Measurements from ENCODE around the gene CHSY3.

The CHSY3 gene

DNA sequence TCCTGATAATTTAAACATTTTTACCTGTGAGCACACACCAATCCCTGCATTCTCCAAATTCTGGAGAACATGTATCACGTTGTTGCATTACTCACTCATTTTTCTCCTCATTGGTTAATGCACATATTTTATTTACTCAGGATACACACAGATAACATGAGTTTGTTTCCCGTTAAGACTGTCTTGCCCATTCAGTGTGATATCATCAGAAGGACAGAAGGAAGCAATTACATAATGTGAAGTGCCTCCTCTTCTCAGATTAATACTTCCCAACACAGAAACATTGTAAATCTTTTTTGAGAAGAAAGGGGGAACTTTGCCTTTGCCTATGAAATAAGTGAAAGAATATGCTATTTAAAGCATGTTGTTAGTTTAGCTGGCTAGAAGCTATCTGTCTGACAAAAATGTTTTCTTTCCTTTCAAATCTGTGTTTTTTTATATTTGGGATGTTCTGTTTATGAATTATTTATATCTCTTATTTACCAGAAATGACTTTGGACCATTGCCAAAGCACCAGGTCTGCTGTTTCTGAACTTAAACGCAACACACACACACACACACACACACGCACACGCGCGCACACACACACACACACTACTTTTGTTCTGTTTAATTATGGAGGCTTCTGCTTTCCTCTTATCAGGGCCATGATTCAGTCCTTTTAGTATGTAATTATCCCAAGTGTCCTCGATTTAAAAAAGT, 186.5 kb downstream of the CHSY3 start:
- Histone ChIP-seq H3K9me2 (ENCODE audit: low read depth, low read length) (no peaks in the 10 kb centered on the region), H3K9me3 (ENCODE audit: low read length) (no peaks in the 10 kb centered on the region), H3F3A (ENCODE audit: insufficient read depth, low read length) (no peaks in the 10 kb centered on the region), H3K4me1 (ENCODE audit: insufficient read depth, low read length, severe bottlenecking) (no peaks in the 10 kb centered on the region), H3K9ac (ENCODE audit: low read length) (no peak overlapping the region), H3K79me2 (ENCODE audit: insufficient read depth, low read length) (no peaks in the 10 kb centered on the region), H3K36me3 (ENCODE audit: insufficient read depth, low read length) (no peaks in the 10 kb centered on the region), H3K27ac (ENCODE audit: low read depth, low read length, poor library complexity, severe bottlenecking) (no peak overlapping the region), H2AFZ (ENCODE audit: low read length) (no peak overlapping the region), H4K20me1 (ENCODE audit: insufficient read depth, low read length) (no peaks in the 10 kb centered on the region), H3K4me3 (ENCODE audit: low read depth, low read length, poor library complexity, severe bottlenecking) (no peak overlapping the region), H3K27me3 (ENCODE audit: insufficient read depth, low read length) (no peaks in the 10 kb centered on the region), H3K4me2 (ENCODE audit: low read length) (no peak overlapping the region)
- no peak for TF ChIP-seq EZH2 (IDR thresholded peaks at IDR 0.05; ENCODE audit: borderline replicate concordance, low read length)

DNA sequence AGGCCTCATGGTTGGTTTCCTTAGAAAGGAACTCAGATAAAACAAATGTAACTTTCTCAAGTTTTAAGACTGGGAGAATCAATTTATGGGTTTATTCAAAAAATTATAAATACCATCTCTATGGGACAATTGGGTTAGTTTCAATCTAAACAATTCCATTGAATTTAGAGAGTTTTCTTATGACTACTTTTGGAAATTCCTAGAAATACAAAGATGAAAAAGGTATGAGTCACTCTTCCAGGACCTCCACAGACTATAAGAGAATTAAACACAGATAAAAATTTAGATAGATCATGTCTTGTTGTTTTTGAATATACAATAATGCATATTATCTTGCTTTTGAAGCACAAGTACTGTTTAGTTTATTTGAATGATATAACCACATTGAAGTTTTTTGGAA, 188.7 kb downstream of the CHSY3 start:
- no peak for TF ChIP-seq EZH2 (IDR thresholded peaks at IDR 0.05; ENCODE audit: borderline replicate concordance, low read length)
- TF ChIP-seq CTCF (IDR thresholded peaks at IDR 0.05; ENCODE audit: low read length) = no peak
- no peak overlapping the region for H3K4me2 ChIP-seq (ENCODE audit: low read length)
- H3K27me3 ChIP-seq (ENCODE audit: insufficient read depth, low read length) = no peaks in the 10 kb centered on the region
- H3K36me3 ChIP-seq (ENCODE audit: insufficient read depth, low read length) = no peaks in the 10 kb centered on the region
- no peaks in the 10 kb centered on the region for H4K20me1 ChIP-seq (ENCODE audit: insufficient read depth, low read length)
- H2AFZ ChIP-seq (ENCODE audit: low read length) = no peak overlapping the region
- H3K9me2 ChIP-seq (ENCODE audit: low read depth, low read length) = no peaks in the 10 kb centered on the region
- no peaks in the 10 kb centered on the region for H3F3A ChIP-seq (ENCODE audit: insufficient read depth, low read length)
- H3K4me3 ChIP-seq (ENCODE audit: low read depth, low read length, poor library complexity, severe bottlenecking) = no peak overlapping the region
- H3K9me3 ChIP-seq (ENCODE audit: low read length) = no peaks in the 10 kb centered on the region
- H3K79me2 ChIP-seq (ENCODE audit: insufficient read depth, low read length) = no peaks in the 10 kb centered on the region
- no peak overlapping the region for H3K27ac ChIP-seq (ENCODE audit: low read depth, low read length, poor library complexity, severe bottlenecking)
- H3K4me1 ChIP-seq (ENCODE audit: insufficient read depth, low read length, severe bottlenecking) = no peaks in the 10 kb centered on the region
- no peak overlapping the region for H3K9ac ChIP-seq (ENCODE audit: low read length)

GRCh38 chr5:130096483-130096882, 192.2 kb downstream of the CHSY3 start:
- Histone ChIP-seq H3K27me3 (ENCODE audit: insufficient read depth, low read length) (no peaks in the 10 kb centered on the region), H3K4me1 (ENCODE audit: insufficient read depth, low read length, severe bottlenecking) (no peaks in the 10 kb centered on the region), H3K9me2 (ENCODE audit: low read depth, low read length) (no peaks in the 10 kb centered on the region), H3K36me3 (ENCODE audit: insufficient read depth, low read length) (no peaks in the 10 kb centered on the region), H3K4me3 (ENCODE audit: low read depth, low read length, poor library complexity, severe bottlenecking) (no peak overlapping the region), H4K20me1 (ENCODE audit: insufficient read depth, low read length) (no peaks in the 10 kb centered on the region), H3F3A (ENCODE audit: insufficient read depth, low read length) (no peaks in the 10 kb centered on the region), H2AFZ (ENCODE audit: low read length) (no peak overlapping the region), H3K4me2 (ENCODE audit: low read length) (no peak overlapping the region), H3K9me3 (ENCODE audit: low read length) (no peaks in the 10 kb centered on the region), H3K79me2 (ENCODE audit: insufficient read depth, low read length) (no peaks in the 10 kb centered on the region), H3K27ac (ENCODE audit: low read depth, low read length, poor library complexity, severe bottlenecking) (no peak overlapping the region), H3K9ac (ENCODE audit: low read length) (no peak overlapping the region)
- TF ChIP-seq EZH2 (IDR thresholded peaks at IDR 0.05; ENCODE audit: borderline replicate concordance, low read length) (no peak), CTCF (IDR thresholded peaks at IDR 0.05; ENCODE audit: low read length) (no peak)

GRCh38 chr5:130099008-130099407, 194.7 kb downstream of the CHSY3 start:
- no peaks in the 10 kb centered on the region for H4K20me1 ChIP-seq (ENCODE audit: insufficient read depth, low read length)
- H3K9me2 ChIP-seq (ENCODE audit: low read depth, low read length) = no peaks in the 10 kb centered on the region
- no peaks in the 10 kb centered on the region for H3K9me3 ChIP-seq (ENCODE audit: low read length)
- no peak overlapping the region for H3K27ac ChIP-seq (ENCODE audit: low read depth, low read length, poor library complexity, severe bottlenecking)
- H3K4me3 ChIP-seq (ENCODE audit: low read depth, low read length, poor library complexity, severe bottlenecking) = no peak overlapping the region
- no peaks in the 10 kb centered on the region for H3F3A ChIP-seq (ENCODE audit: insufficient read depth, low read length)
- TF ChIP-seq EZH2 (IDR thresholded peaks at IDR 0.05; ENCODE audit: borderline replicate concordance, low read length) (no peak), CTCF (IDR thresholded peaks at IDR 0.05; ENCODE audit: low read length) (no peak)
- H3K9ac ChIP-seq (ENCODE audit: low read length) = no peak overlapping the region
- no peak overlapping the region for H3K4me2 ChIP-seq (ENCODE audit: low read length)
- H3K79me2 ChIP-seq (ENCODE audit: insufficient read depth, low read length) = no peaks in the 10 kb centered on the region
- no peaks in the 10 kb centered on the region for H3K36me3 ChIP-seq (ENCODE audit: insufficient read depth, low read length)
- H3K4me1 ChIP-seq (ENCODE audit: insufficient read depth, low read length, severe bottlenecking) = no peaks in the 10 kb centered on the region
- H3K27me3 ChIP-seq (ENCODE audit: insufficient read depth, low read length) = 0 out of 2 replicates have a peak, but pooled peaks cover 4% of the 10 kb centered on the region
- no peak overlapping the region for H2AFZ ChIP-seq (ENCODE audit: low read length)

Data from OCI-LY1 (cell line).